Vagina (tissue), 2 donors: ENCODE results near the gene ATP11C.

Experiments
- CTCF ChIP-seq, 3 experiments: fragments of 450-650 bp in 2 of 3; fragments of 200-600 bp in 1 of 3; sonication (generic) in 1 of 3; IDR thresholded peaks; one replicate each; pipeline ENCODE4 v1.5.1; 2017 to 2019; ENCODE audit warnings: antibody characterized with exemption in 3 of 3, mild to moderate bottlenecking in 2 of 3, moderate library complexity in 2 of 3
- POLR2AphosphoS5 ChIP-seq, 2 donors: sonication (generic); formaldehyde crosslinking; IDR thresholded peaks; one replicate each; pipeline ENCODE4 v1.9.0; 2017; ENCODE audit warnings: antibody characterized with exemption in 2 of 2, mild to moderate bottlenecking in 2 of 2, low read depth in 1 of 2; ENCODE audit not compliant: insufficient read depth in 1 of 2

DNA sequence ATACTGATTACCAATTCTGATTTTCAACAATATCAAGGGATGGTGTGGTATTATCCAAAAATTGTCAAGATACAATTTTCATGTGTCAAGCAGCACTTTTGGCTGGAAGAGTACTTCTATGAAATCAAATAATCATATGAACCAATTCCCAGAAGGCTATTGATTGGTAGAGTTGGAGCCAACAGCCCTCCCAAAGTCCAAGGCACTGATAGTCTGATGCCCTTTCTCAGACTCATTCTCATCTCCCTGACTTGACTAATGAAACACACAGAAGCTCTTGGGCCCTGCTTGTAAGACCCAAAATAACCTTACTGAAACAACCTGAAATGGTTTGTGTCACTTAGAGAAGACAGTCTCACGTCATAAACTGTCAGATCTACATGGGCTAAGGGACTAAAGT is 48.9 kb downstream of the ATP11C start:
- no peak for TF ChIP-seq CTCF (IDR thresholded peaks at IDR 0.05)
- no peak for TF ChIP-seq POLR2AphosphoS5 (IDR thresholded peaks at IDR 0.05; ENCODE audit: insufficient read depth in 1 of 2, low read depth in 1 of 2)
